HL-60 (cell line): ENCODE data around the gene TMEM100.

Experiments
- DNase-seq, 2 experiments: peaks; one replicate each; pipeline ENCODE4 v3.0.0-alpha.2; 2010 to 2020; ENCODE audit warnings: low read depth in 1 of 2, low spot score in 1 of 2
- H3K27ac ChIP-seq: fragments of 250-450 bp; sonication (Bioruptor Pico); replicated peaks from 2 replicates; pipeline ENCODE4 v1.5.1; 2020; ENCODE audit warnings: mild to moderate bottlenecking, moderate library complexity
- H3K27me3 ChIP-seq: fragments of 250-450 bp; sonication (Bioruptor Pico); 2 replicates; pipeline ENCODE4 v1.5.1; 2021; ENCODE audit warnings: mild to moderate bottlenecking, moderate library complexity; ENCODE audit not compliant: insufficient read depth, poor library complexity, severe bottlenecking
- H3K4me3 ChIP-seq: replicated peaks from 2 replicates; pipeline ENCODE4 v1.5.1; 2011; ENCODE audit warnings: mild to moderate bottlenecking, control low read depth, low read length; ENCODE audit not compliant: insufficient read depth
- GABPA ChIP-seq: IDR thresholded peaks from 2 replicates; pipeline ENCODE4 v1.6.1; 2012; ENCODE audit warnings: low read depth
- POLR2AphosphoS5 ChIP-seq: IDR thresholded peaks from 2 replicates; pipeline ENCODE4 v1.6.1; 2012; ENCODE audit warnings: low read depth
- SPI1 ChIP-seq: IDR thresholded peaks from 2 replicates; pipeline ENCODE4 v1.6.1; 2012; ENCODE audit warnings: low read depth, mild to moderate bottlenecking, borderline replicate concordance
- TF ChIP-seq, protein P1 (sequence below): IDR thresholded peaks from 2 replicates; pipeline ENCODE4 v1.6.1; 2012; ENCODE audit warnings: low read depth; ENCODE audit not compliant: insufficient replicate concordance
- TF ChIP-seq, protein P2 (sequence below): IDR thresholded peaks from one replicate; pipeline ENCODE4 v1.5.1; 2011; ENCODE audit warnings: low read length, control low read depth, inconsistent platforms; ENCODE audit not compliant: insufficient read depth

TMEM100 gene

DNA sequence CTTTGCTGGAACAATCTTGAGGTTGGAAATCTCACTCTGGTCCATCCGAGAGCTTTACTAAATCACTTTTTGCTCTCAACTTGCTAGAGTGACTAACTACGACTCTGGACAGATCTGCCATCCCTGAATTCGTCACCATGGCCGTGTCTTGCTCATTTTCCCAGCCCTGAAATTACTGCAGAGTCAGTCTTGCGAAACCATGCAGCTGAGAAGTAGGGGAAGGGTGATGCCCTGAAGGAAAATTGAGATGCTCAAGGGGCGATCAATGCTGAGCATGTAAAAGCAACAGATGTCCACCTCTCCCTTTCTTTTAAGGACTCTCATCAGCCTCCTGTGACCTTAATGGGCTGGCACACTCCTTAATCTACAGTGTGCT is 46.9 kb upstream of the TMEM100 start:
- Histone ChIP-seq H3K4me3 (no peak overlapping the region), H3K27ac (no peak overlapping the region), H3K27me3 (no peaks in the 10 kb centered on the region)
- no peak for TF ChIP-seq POLR2AphosphoS5
- TF ChIP-seq, protein P1, sequence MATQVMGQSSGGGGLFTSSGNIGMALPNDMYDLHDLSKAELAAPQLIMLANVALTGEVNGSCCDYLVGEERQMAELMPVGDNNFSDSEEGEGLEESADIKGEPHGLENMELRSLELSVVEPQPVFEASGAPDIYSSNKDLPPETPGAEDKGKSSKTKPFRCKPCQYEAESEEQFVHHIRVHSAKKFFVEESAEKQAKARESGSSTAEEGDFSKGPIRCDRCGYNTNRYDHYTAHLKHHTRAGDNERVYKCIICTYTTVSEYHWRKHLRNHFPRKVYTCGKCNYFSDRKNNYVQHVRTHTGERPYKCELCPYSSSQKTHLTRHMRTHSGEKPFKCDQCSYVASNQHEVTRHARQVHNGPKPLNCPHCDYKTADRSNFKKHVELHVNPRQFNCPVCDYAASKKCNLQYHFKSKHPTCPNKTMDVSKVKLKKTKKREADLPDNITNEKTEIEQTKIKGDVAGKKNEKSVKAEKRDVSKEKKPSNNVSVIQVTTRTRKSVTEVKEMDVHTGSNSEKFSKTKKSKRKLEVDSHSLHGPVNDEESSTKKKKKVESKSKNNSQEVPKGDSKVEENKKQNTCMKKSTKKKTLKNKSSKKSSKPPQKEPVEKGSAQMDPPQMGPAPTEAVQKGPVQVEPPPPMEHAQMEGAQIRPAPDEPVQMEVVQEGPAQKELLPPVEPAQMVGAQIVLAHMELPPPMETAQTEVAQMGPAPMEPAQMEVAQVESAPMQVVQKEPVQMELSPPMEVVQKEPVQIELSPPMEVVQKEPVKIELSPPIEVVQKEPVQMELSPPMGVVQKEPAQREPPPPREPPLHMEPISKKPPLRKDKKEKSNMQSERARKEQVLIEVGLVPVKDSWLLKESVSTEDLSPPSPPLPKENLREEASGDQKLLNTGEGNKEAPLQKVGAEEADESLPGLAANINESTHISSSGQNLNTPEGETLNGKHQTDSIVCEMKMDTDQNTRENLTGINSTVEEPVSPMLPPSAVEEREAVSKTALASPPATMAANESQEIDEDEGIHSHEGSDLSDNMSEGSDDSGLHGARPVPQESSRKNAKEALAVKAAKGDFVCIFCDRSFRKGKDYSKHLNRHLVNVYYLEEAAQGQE, result no peak
- no peak for TF ChIP-seq GABPA
- TF ChIP-seq SPI1, result no peak
- TF ChIP-seq, protein P2, sequence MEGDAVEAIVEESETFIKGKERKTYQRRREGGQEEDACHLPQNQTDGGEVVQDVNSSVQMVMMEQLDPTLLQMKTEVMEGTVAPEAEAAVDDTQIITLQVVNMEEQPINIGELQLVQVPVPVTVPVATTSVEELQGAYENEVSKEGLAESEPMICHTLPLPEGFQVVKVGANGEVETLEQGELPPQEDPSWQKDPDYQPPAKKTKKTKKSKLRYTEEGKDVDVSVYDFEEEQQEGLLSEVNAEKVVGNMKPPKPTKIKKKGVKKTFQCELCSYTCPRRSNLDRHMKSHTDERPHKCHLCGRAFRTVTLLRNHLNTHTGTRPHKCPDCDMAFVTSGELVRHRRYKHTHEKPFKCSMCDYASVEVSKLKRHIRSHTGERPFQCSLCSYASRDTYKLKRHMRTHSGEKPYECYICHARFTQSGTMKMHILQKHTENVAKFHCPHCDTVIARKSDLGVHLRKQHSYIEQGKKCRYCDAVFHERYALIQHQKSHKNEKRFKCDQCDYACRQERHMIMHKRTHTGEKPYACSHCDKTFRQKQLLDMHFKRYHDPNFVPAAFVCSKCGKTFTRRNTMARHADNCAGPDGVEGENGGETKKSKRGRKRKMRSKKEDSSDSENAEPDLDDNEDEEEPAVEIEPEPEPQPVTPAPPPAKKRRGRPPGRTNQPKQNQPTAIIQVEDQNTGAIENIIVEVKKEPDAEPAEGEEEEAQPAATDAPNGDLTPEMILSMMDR, result no peak
- DNase-seq, result no peak

DNA sequence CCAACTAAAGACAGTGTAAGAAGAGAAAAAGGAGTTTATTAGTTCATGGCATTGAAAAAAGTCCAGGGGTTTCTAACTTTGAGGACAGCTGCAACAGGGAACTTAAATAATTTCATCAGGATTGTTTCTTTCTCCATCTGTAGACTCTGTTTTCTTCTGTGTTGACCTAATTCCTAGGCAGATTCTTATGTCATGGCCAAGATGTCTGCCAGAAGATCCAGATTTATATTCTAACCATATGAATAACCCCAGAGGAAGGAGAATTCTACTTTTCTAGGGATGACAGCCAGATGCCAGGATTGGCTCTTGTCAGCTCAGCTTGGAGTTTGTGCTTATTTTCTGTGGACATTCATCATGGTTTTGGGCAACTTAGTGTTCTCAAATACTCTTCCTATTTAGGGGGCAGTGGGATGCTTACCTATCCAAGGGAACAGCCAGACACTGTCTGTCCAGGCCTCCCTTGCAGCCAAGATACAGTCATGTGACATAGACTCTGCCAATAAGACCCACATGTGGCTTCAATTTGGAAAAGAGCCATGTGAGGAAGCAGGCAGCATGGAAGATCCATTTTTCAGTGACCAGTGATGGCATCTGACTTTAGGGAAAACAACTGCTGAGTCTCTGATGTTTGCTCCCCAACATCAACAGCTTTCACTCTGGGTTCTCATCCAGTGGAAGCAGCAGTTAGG is 46.4 kb upstream of the TMEM100 start:
- TF ChIP-seq GABPA (no peak), POLR2AphosphoS5 (no peak), SPI1 (no peak)
- TF ChIP-seq, protein P2, result no peak
- TF ChIP-seq, protein P1, result no peak
- H3K27me3 ChIP-seq, result no peaks in the 10 kb centered on the region
- DNase-seq, result no peak
- H3K4me3 ChIP-seq, result no peak overlapping the region
- no peak overlapping the region for H3K27ac ChIP-seq

DNA sequence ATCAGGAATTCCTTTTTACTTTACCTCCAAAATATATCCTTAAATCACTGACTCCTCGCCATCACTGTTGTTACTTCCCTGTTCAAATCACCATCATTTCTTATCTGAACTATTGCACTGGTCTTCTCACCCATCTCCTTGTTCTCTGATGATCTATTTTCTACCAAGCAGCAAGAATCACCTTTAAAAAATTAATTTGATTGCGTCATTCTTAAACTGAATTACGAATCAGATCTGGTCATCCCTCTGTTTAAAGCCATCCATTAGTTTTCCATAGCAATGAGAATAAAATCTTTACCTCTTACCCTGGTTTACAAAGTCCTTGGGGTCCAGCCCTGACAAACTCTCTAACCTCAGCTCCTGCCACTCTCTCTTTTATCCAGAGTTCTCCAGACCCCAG is 42.8 kb upstream of the TMEM100 start:
- Histone ChIP-seq H3K27me3 (no peaks in the 10 kb centered on the region), H3K27ac (no peak overlapping the region), H3K4me3 (no peak overlapping the region)
- TF ChIP-seq, protein P1, result no peak
- TF ChIP-seq GABPA (no peak), POLR2AphosphoS5 (no peak), SPI1 (no peak)
- TF ChIP-seq, protein P2, result no peak
- DNase-seq, result no peak
